Adrenal gland (tissue), 12 donors: ENCODE measurements around the gene SRSF10. TPM values are rescaled to one million over a fixed set of nuclear protein-coding genes. Genes with fewer than 3 reads are reported as not detected.

Source experiments
- DNase-seq, 7 donors: peaks; one replicate each; pipeline ENCODE4 v3.0.0-alpha.2; 2019 to 2020
- H3K27ac ChIP-seq, 5 donors: fragments of 200-600 bp; sonication (generic) in 4 of 5; 1 replicate in 3 of 5; 2 replicates in 2 of 5; pipeline versions ENCODE4 v1.5.1 to v1.8.0; 2016 to 2020; ENCODE audit warnings: mild to moderate bottlenecking in 1 of 5
- H3K27me3 ChIP-seq: fragments of 200-600 bp; 2 replicates; pipeline ENCODE4 v1.8.0; 2021
- H3K36me3 ChIP-seq, 2 donors: fragments of 200-600 bp; replicated peaks in 1 of 2; 1 replicate in 1 of 2; 2 replicates in 1 of 2; pipeline versions ENCODE4 v1.5.1 to v1.8.0; 2018 to 2022
- H3K4me1 ChIP-seq, 2 donors: fragments of 200-600 bp; replicated peaks in 1 of 2; 1 replicate in 1 of 2; 2 replicates in 1 of 2; pipeline versions ENCODE4 v1.5.1 to v1.8.0; 2018 to 2021
- H3K4me3 ChIP-seq, 4 donors: fragments of 200-600 bp; sonication (generic) in 3 of 4; one replicate each; pipeline ENCODE4 v1.5.1; 2016 to 2018
- H3K9me3 ChIP-seq, 3 donors: fragments of 200-600 bp; sonication (generic) in 1 of 3; replicated peaks in 1 of 3; 1 replicate in 2 of 3; 2 replicates in 1 of 3; pipeline versions ENCODE4 v1.5.1 to v1.8.0; 2016 to 2021
- POLR2A ChIP-seq, 2 donors: fragments of 450-650 bp; IDR thresholded peaks; one replicate each; pipeline ENCODE4 v1.6.1; 2017; ENCODE audit warnings: antibody characterized with exemption in 2 of 2, mild to moderate bottlenecking in 2 of 2, moderate library complexity in 1 of 2
- WGBS, 4 donors: extraction: QIAGEN DNeasy Blood & Tissue Kit in 2 of 4; methylation state at CpG; one replicate each; pipeline versions ENCODE4 v1.1.5 to v1.1.7; 2013 to 2017; 5-methylcytosine and 5-hydroxymethylcytosine counted together
- intact Hi-C, 2 donors: fragments of 100-400 bp; cut with DNase I; formaldehyde crosslinking; loops; one replicate each; pipeline versions ENCODE4 v1.14.1 to v1.15.0; 2022 to 2023
- polyA plus RNA-seq, 3 donors: library from polyadenylated mRNA; stranded (reverse); fragments of 200-250 nt in 2 of 3; fragments of 350-450 nt in 1 of 3; fragmentation: Illumina TruSeq in 1 of 3; extraction: RNeasy Lipid Tissue Mini Kit (QIAGEN cat#74804) in 1 of 3; gene quantifications; one replicate each; pipeline ENCODE4 v1.2.3, GENCODE V29; 2013 to 2014
- total RNA-seq, 9 donors: library from RNA; depleted of rRNA in 4 of 9; stranded (reverse); fragments of >200 nt in 4 of 9; fragments of 120-200 nt in 1 of 9; fragmentation: NEBNext Ultra II Directional in 1 of 9; extraction: Animal tissue kit (Norgen Biotek cat#: 25700) in 1 of 9; gene quantifications; one replicate each; pipeline versions ENCODE4 v1.1.0 to v1.2.4, GENCODE V29; 2013 to 2023
- TF ChIP-seq, protein P1 (sequence below), 6 experiments: fragments of 450-650 bp in 4 of 6; fragments of 200-600 bp in 2 of 6; sonication (generic) in 1 of 6; IDR thresholded peaks; 1 replicate in 5 of 6; 2 replicates in 1 of 6; pipeline versions ENCODE4 v1.5.1 to v1.8.0; 2016 to 2021; ENCODE audit warnings: antibody characterized with exemption in 6 of 6, mild to moderate bottlenecking in 2 of 6, moderate library complexity in 1 of 6
- donor health status: healthy with polysubstance abuse.
- donor health status: Bipolar disorder and iron deficiency.
- donor health status: DM: yes; HTN: yes; CAD: no.
- donor health status: DM: no; HTN: no; CAD: no.
- donor health status: DM: no; HTN: no; CAD: no.
- donor health status: DM: yes; HTN: yes; CAD: no.

SRSF10 gene
- total and polyA plus RNA-seq, 12 donors = 65.8 to 190 (median 105) TPM

DNA sequence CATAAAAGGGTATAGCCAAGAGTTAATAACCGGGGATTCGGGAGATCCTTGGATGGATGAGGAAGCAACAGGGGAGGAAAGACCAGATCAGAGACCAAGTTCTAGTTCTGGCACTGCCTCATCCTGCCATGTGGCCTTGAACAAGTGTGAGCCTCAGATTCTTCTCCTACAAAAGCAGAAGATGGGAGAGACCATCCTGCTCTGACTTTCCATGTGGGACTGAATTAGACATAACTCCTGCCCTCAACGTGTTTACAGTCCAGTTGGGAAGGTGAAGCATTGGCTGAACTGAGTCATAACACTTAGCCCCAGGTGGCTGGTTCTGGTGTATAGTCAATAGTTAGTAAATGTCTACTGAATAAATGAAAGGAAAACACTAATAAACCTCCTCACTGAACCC is 54.8 kb downstream of the SRSF10 start:
- DNase-seq = no peak
- no peaks in the 10 kb centered on the region for H3K27me3 ChIP-seq
- H3K36me3 ChIP-seq = no peaks in the 10 kb centered on the region
- no peak overlapping the region for H3K4me3 ChIP-seq
- TF ChIP-seq, protein P1, sequence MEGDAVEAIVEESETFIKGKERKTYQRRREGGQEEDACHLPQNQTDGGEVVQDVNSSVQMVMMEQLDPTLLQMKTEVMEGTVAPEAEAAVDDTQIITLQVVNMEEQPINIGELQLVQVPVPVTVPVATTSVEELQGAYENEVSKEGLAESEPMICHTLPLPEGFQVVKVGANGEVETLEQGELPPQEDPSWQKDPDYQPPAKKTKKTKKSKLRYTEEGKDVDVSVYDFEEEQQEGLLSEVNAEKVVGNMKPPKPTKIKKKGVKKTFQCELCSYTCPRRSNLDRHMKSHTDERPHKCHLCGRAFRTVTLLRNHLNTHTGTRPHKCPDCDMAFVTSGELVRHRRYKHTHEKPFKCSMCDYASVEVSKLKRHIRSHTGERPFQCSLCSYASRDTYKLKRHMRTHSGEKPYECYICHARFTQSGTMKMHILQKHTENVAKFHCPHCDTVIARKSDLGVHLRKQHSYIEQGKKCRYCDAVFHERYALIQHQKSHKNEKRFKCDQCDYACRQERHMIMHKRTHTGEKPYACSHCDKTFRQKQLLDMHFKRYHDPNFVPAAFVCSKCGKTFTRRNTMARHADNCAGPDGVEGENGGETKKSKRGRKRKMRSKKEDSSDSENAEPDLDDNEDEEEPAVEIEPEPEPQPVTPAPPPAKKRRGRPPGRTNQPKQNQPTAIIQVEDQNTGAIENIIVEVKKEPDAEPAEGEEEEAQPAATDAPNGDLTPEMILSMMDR (IDR thresholded peaks at IDR 0.05) = no peak
- no peak for TF ChIP-seq POLR2A (IDR thresholded peaks at IDR 0.05)
- WGBS, 4 donors = 79 to 90% (median 86%) methylated on average over 3 of the region's 3 CpGs
- H3K27ac ChIP-seq = no peak overlapping the region
- H3K9me3 ChIP-seq = no peaks in the 10 kb centered on the region
- H3K4me1 ChIP-seq = peaks cover 0 to under 1% of the 10 kb centered on the region in 2 donors
- intact Hi-C loops = no loop called here

DNA sequence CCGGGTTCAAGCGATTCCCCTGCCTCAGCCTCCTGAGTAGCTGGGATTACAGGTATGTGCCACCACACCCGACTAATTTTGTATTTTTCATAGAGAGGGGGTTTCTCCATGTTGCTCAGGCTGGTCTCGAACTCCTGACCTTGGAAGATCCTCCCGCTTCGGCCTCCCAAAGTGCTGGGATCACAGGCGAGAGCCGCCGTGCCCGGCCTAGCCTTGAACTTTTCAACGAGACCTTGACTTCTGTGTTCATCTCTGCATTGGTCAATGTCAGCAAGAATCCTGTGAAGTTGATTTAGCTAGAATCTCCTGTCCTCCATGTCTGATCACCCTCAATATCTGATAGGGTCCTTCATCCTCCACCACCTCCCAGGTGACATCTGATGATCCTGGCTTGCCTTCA is 55.5 kb downstream of the SRSF10 start:
- Histone ChIP-seq H3K9me3 (no peaks in the 10 kb centered on the region), H3K36me3 (no peaks in the 10 kb centered on the region), H3K27ac (no peak overlapping the region), H3K4me1 (peaks cover 0 to 7% of the 10 kb centered on the region in 2 donors), H3K27me3 (no peaks in the 10 kb centered on the region), H3K4me3 (no peak overlapping the region)
- no peak for TF ChIP-seq POLR2A (IDR thresholded peaks at IDR 0.05)
- TF ChIP-seq, protein P1 (IDR thresholded peaks at IDR 0.05) = no peak
- intact Hi-C loops = no loop called here
- WGBS, 4 donors = 59 to 67% (median 63%) methylated on average over 11 of the region's 11 CpGs
- DNase-seq = no peak

DNA sequence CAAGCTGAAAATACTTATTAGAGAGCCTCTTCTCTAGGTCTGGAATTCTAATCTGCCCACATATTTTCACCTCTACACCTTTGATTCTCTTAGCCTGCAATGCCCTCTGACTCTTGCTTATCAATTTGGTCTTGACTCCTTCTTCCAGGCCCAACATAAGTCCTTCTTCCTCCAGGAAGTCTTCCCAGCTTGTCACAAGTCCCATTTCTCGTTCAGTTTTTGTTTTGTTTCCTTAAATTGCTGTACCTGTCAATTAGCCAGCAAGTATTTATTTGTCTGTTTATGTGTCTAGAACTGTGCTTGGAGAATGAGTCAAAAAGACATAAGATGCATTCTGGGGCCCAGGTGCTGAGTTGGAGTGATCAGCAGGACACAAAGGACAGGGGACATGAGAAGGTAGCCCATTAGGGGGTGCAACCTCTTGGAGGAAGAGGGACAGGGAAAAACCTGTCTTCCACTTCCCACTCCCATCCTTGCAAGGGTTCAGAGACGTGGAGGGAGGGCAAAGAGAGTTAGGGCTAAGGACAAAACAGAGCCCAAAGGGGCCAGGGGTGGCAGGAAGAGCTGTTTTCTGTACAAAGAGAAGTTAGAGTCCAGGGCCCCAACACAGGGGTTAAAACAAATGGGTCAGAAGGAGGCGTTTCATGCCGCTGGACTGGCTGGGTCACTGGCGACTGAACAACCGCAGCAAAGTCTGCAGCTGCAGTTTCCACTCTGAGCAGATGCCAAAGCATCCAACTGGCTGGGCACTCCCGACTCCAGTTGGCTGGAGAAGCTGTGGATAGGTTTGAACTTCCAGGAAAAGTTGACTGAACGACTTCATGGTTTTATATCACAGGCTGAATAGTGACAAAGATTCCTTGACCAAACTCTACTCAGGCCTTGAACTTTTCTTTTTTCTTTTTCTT is 56.3 kb downstream of the SRSF10 start:
- TF ChIP-seq POLR2A (IDR thresholded peaks at IDR 0.05) = no peak
- TF ChIP-seq, protein P1 (IDR thresholded peaks at IDR 0.05) = no peak
- peaks cover 0 to 7% of the 10 kb centered on the region in 2 donors for H3K4me1 ChIP-seq
- no peaks in the 10 kb centered on the region for H3K9me3 ChIP-seq
- intact Hi-C loops = no loop called here
- DNase-seq = peak in 2 of 7 donors; percentile 26 to 34
- no peak overlapping the region for H3K4me3 ChIP-seq
- WGBS, 4 donors = 36 to 53% (median 50%) methylated on average over 8 of the region's 8 CpGs
- H3K27ac ChIP-seq = no peak overlapping the region
- no peaks in the 10 kb centered on the region for H3K36me3 ChIP-seq
- H3K27me3 ChIP-seq = no peaks in the 10 kb centered on the region

DNA sequence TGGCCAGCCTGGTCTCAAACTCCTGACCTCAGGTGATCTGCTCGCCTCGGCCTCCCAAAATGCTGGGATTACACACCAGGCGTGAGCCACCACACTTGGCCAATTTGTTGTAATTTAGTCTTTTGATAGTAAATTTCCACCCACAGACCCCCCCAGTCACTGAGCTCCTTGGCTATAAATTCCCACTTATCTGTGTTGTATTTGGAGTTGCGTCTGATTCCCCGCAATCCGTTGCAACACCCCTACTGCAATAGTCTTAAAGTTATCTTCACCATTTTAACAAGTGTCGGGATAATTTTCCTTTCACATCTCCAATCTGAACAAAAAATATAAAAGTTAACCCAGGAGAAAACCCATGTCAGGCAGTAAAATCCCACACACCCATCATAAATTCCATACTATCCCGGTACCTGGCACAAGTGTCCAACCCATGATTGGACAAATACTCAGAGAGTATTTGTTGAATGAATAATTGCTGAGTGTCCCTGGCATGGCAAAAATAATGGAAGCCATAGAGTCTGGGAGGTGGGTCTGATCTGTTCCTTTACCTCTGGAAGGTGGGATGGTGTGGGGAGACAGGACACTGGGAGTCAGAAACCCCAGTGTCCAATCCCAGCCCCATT is 57.7 kb downstream of the SRSF10 start:
- DNase-seq = no peak
- no peaks in the 10 kb centered on the region for H3K27me3 ChIP-seq
- no peak overlapping the region for H3K4me3 ChIP-seq
- peaks cover 0 to 7% of the 10 kb centered on the region in 2 donors for H3K4me1 ChIP-seq
- WGBS, 4 donors = 88 to 91% (median 91%) methylated on average over 8 of the region's 8 CpGs
- intact Hi-C loops = no loop called here
- H3K27ac ChIP-seq = no peak overlapping the region
- no peaks in the 10 kb centered on the region for H3K36me3 ChIP-seq
- H3K9me3 ChIP-seq = no peaks in the 10 kb centered on the region
- no peak for TF ChIP-seq POLR2A (IDR thresholded peaks at IDR 0.05)
- TF ChIP-seq, protein P1 (IDR thresholded peaks at IDR 0.05) = no peak
